Fibroblast of lung (primary cell): Measurements from ENCODE around the gene KYAT1.

Experiments
- EZH2 ChIP-seq: IDR thresholded peaks from 2 replicates; pipeline ENCODE4 v1.5.1; 2012; ENCODE audit warnings: low read length, control low read depth, mild to moderate bottlenecking; ENCODE audit errors: missing control alignments
- TF ChIP-seq, protein P1 (sequence below), 2 donors: IDR thresholded peaks in 1 of 2; conservative IDR thresholded peaks in 1 of 2; 1 replicate in 1 of 2; 2 replicates in 1 of 2; pipeline ENCODE4 v1.5.1; 2011 to 2012; ENCODE audit warnings: low read length in 2 of 2, control low read depth in 1 of 2, inconsistent platforms in 1 of 2, low read depth in 1 of 2, mild to moderate bottlenecking in 1 of 2

DNA sequence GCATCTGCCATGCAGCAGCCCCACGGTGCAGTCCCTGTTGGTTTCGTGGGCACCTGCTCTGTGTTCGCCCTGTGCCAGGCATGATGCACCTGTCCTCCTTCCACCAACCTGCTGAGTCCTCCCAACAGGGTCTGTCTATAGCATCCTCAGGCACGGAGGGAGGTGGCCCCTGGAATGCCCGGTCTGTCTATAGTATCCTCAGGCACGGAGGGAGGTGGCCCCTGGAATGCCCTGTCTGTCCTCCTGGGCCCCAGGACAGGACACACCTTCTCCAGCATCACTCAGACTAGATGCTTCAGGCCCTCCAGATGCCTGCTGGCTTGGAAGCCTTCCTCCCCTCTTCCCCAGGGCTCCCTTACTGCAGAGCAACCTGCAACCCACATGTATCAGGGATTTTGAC lies 29.2 kb upstream of the KYAT1 start:
- TF ChIP-seq, protein P1, sequence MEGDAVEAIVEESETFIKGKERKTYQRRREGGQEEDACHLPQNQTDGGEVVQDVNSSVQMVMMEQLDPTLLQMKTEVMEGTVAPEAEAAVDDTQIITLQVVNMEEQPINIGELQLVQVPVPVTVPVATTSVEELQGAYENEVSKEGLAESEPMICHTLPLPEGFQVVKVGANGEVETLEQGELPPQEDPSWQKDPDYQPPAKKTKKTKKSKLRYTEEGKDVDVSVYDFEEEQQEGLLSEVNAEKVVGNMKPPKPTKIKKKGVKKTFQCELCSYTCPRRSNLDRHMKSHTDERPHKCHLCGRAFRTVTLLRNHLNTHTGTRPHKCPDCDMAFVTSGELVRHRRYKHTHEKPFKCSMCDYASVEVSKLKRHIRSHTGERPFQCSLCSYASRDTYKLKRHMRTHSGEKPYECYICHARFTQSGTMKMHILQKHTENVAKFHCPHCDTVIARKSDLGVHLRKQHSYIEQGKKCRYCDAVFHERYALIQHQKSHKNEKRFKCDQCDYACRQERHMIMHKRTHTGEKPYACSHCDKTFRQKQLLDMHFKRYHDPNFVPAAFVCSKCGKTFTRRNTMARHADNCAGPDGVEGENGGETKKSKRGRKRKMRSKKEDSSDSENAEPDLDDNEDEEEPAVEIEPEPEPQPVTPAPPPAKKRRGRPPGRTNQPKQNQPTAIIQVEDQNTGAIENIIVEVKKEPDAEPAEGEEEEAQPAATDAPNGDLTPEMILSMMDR (conservative IDR thresholded peaks at IDR 0.05 in 1 of 2, IDR thresholded peaks at IDR 0.05 in 1 of 2; ENCODE audit: low read depth in 1 of 2, low read length in 2 of 2) = no peak
- no peak for TF ChIP-seq EZH2
